ENCODE results near the gene KLK8.

The KLK8 gene

GRCh38 chr19:51012661-51013190, 11.3 kb upstream of the KLK8 start:
- Histone ChIP-seq H3K79me2 (ENCODE audit: insufficient read depth, low read length) (no peaks in the 10 kb centered on the region), H3K9me3 (ENCODE audit: insufficient read depth, low read length) (no peaks in the 10 kb centered on the region), H3K36me3 (ENCODE audit: low read length) (no peaks in the 10 kb centered on the region), H2AFZ (ENCODE audit: low read depth, low read length, severe bottlenecking) (no peak overlapping the region), H3K9ac (ENCODE audit: low read length) (no peak overlapping the region), H3K4me3 (ENCODE audit: insufficient read depth, low read length, poor library complexity, severe bottlenecking) (no peak overlapping the region), H3F3A (ENCODE audit: insufficient read depth) (no peaks in the 10 kb centered on the region), H3K27me3 (ENCODE audit: low read length) (no peaks in the 10 kb centered on the region), H3K27ac (ENCODE audit: low read depth, low read length) (no peak overlapping the region), H4K20me1 (ENCODE audit: low read depth, low read length) (no peaks in the 10 kb centered on the region), H3K4me2 (ENCODE audit: low read depth, low read length, poor library complexity, severe bottlenecking) (no peak overlapping the region), H3K9me2 (replicated peaks; ENCODE audit: insufficient read depth, low read length) (no peaks in the 10 kb centered on the region)
- TF ChIP-seq, protein P1, sequence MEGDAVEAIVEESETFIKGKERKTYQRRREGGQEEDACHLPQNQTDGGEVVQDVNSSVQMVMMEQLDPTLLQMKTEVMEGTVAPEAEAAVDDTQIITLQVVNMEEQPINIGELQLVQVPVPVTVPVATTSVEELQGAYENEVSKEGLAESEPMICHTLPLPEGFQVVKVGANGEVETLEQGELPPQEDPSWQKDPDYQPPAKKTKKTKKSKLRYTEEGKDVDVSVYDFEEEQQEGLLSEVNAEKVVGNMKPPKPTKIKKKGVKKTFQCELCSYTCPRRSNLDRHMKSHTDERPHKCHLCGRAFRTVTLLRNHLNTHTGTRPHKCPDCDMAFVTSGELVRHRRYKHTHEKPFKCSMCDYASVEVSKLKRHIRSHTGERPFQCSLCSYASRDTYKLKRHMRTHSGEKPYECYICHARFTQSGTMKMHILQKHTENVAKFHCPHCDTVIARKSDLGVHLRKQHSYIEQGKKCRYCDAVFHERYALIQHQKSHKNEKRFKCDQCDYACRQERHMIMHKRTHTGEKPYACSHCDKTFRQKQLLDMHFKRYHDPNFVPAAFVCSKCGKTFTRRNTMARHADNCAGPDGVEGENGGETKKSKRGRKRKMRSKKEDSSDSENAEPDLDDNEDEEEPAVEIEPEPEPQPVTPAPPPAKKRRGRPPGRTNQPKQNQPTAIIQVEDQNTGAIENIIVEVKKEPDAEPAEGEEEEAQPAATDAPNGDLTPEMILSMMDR (IDR thresholded peaks at IDR 0.05; ENCODE audit: insufficient read depth, low read length, poor library complexity, severe bottlenecking), result no peak
- TF ChIP-seq EZH2phosphoT487 (conservative IDR thresholded peaks at IDR 0.05; ENCODE audit: low read length), result no peak

GRCh38 chr19:51010066-51010795, 8.8 kb upstream of the KLK8 start:
- Histone ChIP-seq H3K27ac (ENCODE audit: low read depth, low read length) (no peak overlapping the region), H3K36me3 (ENCODE audit: low read length) (no peaks in the 10 kb centered on the region), H3K79me2 (ENCODE audit: insufficient read depth, low read length) (no peaks in the 10 kb centered on the region)

GRCh38 chr19:51009061-51009891, 7.9 kb upstream of the KLK8 start:
- Histone ChIP-seq H3F3A (ENCODE audit: insufficient read depth) (no peaks in the 10 kb centered on the region), H3K9me2 (replicated peaks; ENCODE audit: insufficient read depth, low read length) (no peaks in the 10 kb centered on the region), H3K27ac (ENCODE audit: low read depth, low read length) (no peak overlapping the region), H2AFZ (ENCODE audit: low read depth, low read length, severe bottlenecking) (no peak overlapping the region), H3K36me3 (ENCODE audit: low read length) (no peaks in the 10 kb centered on the region), H3K4me2 (ENCODE audit: low read depth, low read length, poor library complexity, severe bottlenecking) (no peak overlapping the region), H4K20me1 (ENCODE audit: low read depth, low read length) (no peaks in the 10 kb centered on the region), H3K79me2 (ENCODE audit: insufficient read depth, low read length) (no peaks in the 10 kb centered on the region), H3K9ac (ENCODE audit: low read length) (no peak overlapping the region), H3K4me3 (ENCODE audit: insufficient read depth, low read length, poor library complexity, severe bottlenecking) (no peak overlapping the region), H3K9me3 (ENCODE audit: insufficient read depth, low read length) (no peaks in the 10 kb centered on the region), H3K27me3 (ENCODE audit: low read length) (no peaks in the 10 kb centered on the region)
- TF ChIP-seq EZH2phosphoT487 (conservative IDR thresholded peaks at IDR 0.05; ENCODE audit: low read length), result no peak
- TF ChIP-seq, protein P1 (IDR thresholded peaks at IDR 0.05; ENCODE audit: insufficient read depth, low read length, poor library complexity, severe bottlenecking), result no peak

More at GRCh38 chr19:51010066-51010795, 8.8 kb upstream of the KLK8 start:
- Histone ChIP-seq H3K9ac (ENCODE audit: low read length) (no peak overlapping the region), H3K9me3 (ENCODE audit: insufficient read depth, low read length) (no peaks in the 10 kb centered on the region), H2AFZ (ENCODE audit: low read depth, low read length, severe bottlenecking) (no peak overlapping the region), H3K9me2 (replicated peaks; ENCODE audit: insufficient read depth, low read length) (no peaks in the 10 kb centered on the region), H3K4me3 (ENCODE audit: insufficient read depth, low read length, poor library complexity, severe bottlenecking) (no peak overlapping the region), H3K27me3 (ENCODE audit: low read length) (no peaks in the 10 kb centered on the region), H3K4me2 (ENCODE audit: low read depth, low read length, poor library complexity, severe bottlenecking) (no peak overlapping the region), H3F3A (ENCODE audit: insufficient read depth) (no peaks in the 10 kb centered on the region), H4K20me1 (ENCODE audit: low read depth, low read length) (no peaks in the 10 kb centered on the region)
- TF ChIP-seq, protein P1 (IDR thresholded peaks at IDR 0.05; ENCODE audit: insufficient read depth, low read length, poor library complexity, severe bottlenecking), result no peak
- no peak for TF ChIP-seq EZH2phosphoT487 (conservative IDR thresholded peaks at IDR 0.05; ENCODE audit: low read length)

Data from SU-DHL-6 (cell line).